GM19240 (cell line): ENCODE data around the gene SACM1L.

Source experiments
- DNase-seq: peaks from one replicate; pipeline ENCODE4 v3.0.0; 2011; ENCODE audit warnings: low spot score; ENCODE audit not compliant: insufficient read length

SACM1L gene

GRCh38 chr3:45765266-45765851 lies 76.2 kb downstream of the SACM1L start:
- no peak for DNase-seq

- DNase-seq: no peak
Measured at GRCh38 chr3:45765958-45766357, 76.8 kb downstream of the SACM1L start.

- DNase-seq: no peak
Measured at GRCh38 chr3:45771166-45771775, 82.1 kb downstream of the SACM1L start.

- no peak for DNase-seq
Measured at GRCh38 chr3:45771831-45772230, 82.6 kb downstream of the SACM1L start.

- no peak for DNase-seq
Measured at GRCh38 chr3:45772341-45773035, 83.3 kb downstream of the SACM1L start.

GRCh38 chr3:45773072-45773471 lies 83.9 kb downstream of the SACM1L start:
- DNase-seq: no peak

GRCh38 chr3:45773714-45774449 lies 84.7 kb downstream of the SACM1L start:
- no peak for DNase-seq

- DNase-seq: no peak
Measured at GRCh38 chr3:45774581-45775521, 85.7 kb downstream of the SACM1L start.

- DNase-seq: no peak
Measured at GRCh38 chr3:45775571-45776300, 86.5 kb downstream of the SACM1L start.

- no peak for DNase-seq
Measured at GRCh38 chr3:45776301-45776595, 87.1 kb downstream of the SACM1L start.

GRCh38 chr3:45776611-45777010 lies 87.4 kb downstream of the SACM1L start:
- no peak for DNase-seq

GRCh38 chr3:45777111-45777745 lies 88.0 kb downstream of the SACM1L start:
- DNase-seq: no peak

- DNase-seq: no peak
Measured at GRCh38 chr3:45777746-45778386, 88.7 kb downstream of the SACM1L start.

- DNase-seq: no peak
Measured at GRCh38 chr3:45778761-45779201, 89.6 kb downstream of the SACM1L start.

GRCh38 chr3:45779746-45780735 lies 90.8 kb downstream of the SACM1L start:
- DNase-seq: no peak

- DNase-seq: no peak
Measured at GRCh38 chr3:45781271-45781670, 92.1 kb downstream of the SACM1L start.

GRCh38 chr3:45781841-45782240 lies 92.6 kb downstream of the SACM1L start:
- no peak for DNase-seq

GRCh38 chr3:45782381-45782780 lies 93.2 kb downstream of the SACM1L start:
- no peak for DNase-seq
